BLaER1 treated with 17β-estradiol and CSF1 and Interleukin-3, amounts not matched to agents 10 nM and 100 nM (cell line): ENCODE data around the gene TBC1D4.
A peak's percentile ranks its signal among the peaks of the same experiment; 100 is the strongest.
"Not testable (repeated sequence)": the region's sequence is repeated elsewhere in the genome, so short reads cannot be mapped to it uniquely, and the experiment has no call there.

Experiments
- H3K27ac ChIP-seq, 11 experiments: shearing (Covaris generic); formaldehyde crosslinking; 2 replicates each; pipeline ENCODE4 v1.8.1; 2022
- H3K27me3 ChIP-seq, 11 experiments: shearing (Covaris generic); formaldehyde crosslinking; 2 replicates each; pipeline ENCODE4 v1.8.1; 2022
- H3K36me3 ChIP-seq, 11 experiments: shearing (Covaris generic); formaldehyde crosslinking; 2 replicates each; pipeline ENCODE4 v1.8.1; 2022
- H3K4me1 ChIP-seq, 10 experiments: shearing (Covaris generic); formaldehyde crosslinking; 2 replicates each; pipeline ENCODE4 v1.8.1; 2022
- H3K4me2 ChIP-seq, 11 experiments: shearing (Covaris generic); formaldehyde crosslinking; 2 replicates each; pipeline ENCODE4 v1.8.1; 2022
- H3K4me3 ChIP-seq, 10 experiments: shearing (Covaris generic); formaldehyde crosslinking; 2 replicates each; pipeline ENCODE4 v1.8.1; 2022
- H3K9ac ChIP-seq, 11 experiments: shearing (Covaris generic); formaldehyde crosslinking; 2 replicates each; pipeline ENCODE4 v1.8.1; 2022
- H3K9me3 ChIP-seq, 11 experiments: shearing (Covaris generic); formaldehyde crosslinking; replicated peaks in 1 of 11; 2 replicates each; pipeline ENCODE4 v1.8.1; 2022
- H4K20me1 ChIP-seq, 11 experiments: shearing (Covaris generic); formaldehyde crosslinking; 2 replicates each; pipeline ENCODE4 v1.8.1; 2022
- Cebpa-rat ChIP-seq, 11 experiments: shearing (Covaris generic); IDR thresholded peaks; 2 replicates each; pipeline ENCODE4 v1.8.1; 2022

Gene TBC1D4

GRCh38 chr13:75316427-75316826 lies 165.5 kb downstream of the TBC1D4 start:
- peak overlapping the region in 5 of 11 experiments; percentile 18 to 54 (median 49); a peak in 8 of 22 replicates for H3K4me2 ChIP-seq
- peak in 1 of 11 experiments; percentile 14; a peak in 1 of 22 replicates for TF ChIP-seq Cebpa-rat (IDR thresholded peaks at IDR 0.05)
- H3K9ac ChIP-seq, result no peak overlapping the region

GRCh38 chr13:75312884-75313520 lies 169.0 kb downstream of the TBC1D4 start:
- no peak overlapping the region for H3K27ac ChIP-seq
- H3K4me2 ChIP-seq, result no peak overlapping the region
- no peaks in the 10 kb centered on the region for H3K9me3 ChIP-seq
- no peaks in the 10 kb centered on the region for H4K20me1 ChIP-seq
- no peak for TF ChIP-seq Cebpa-rat (IDR thresholded peaks at IDR 0.05)
- H3K9ac ChIP-seq, result no peak overlapping the region
- peaks cover 0 to 33% (median 8%) of the 10 kb centered on the region in 10 experiments; a peak in 11 of 20 replicates for H3K4me1 ChIP-seq
- H3K27me3 ChIP-seq, result no peaks in the 10 kb centered on the region
- H3K4me3 ChIP-seq, result no peak overlapping the region
- H3K36me3 ChIP-seq, result peaks cover 21 to 43% (median 30%) of the 10 kb centered on the region in 11 experiments; a peak in 20 of 22 replicates

More at GRCh38 chr13:75316427-75316826, 165.5 kb downstream of the TBC1D4 start:
- Histone ChIP-seq H4K20me1 (no peaks in the 10 kb centered on the region), H3K4me3 (no peak overlapping the region), H3K9me3 (no peaks in the 10 kb centered on the region), H3K36me3 (peaks cover 9 to 32% (median 20%) of the 10 kb centered on the region in 11 experiments; a peak in 17 of 22 replicates), H3K4me1 (peaks cover 0 to 39% (median 9%) of the 10 kb centered on the region in 10 experiments; a peak in 11 of 20 replicates), H3K27me3 (no peaks in the 10 kb centered on the region), H3K27ac (0 out of 22 replicates have a peak overlapping the region, but pooled peaks of 1 of the 11 experiments have one; percentile 2)

GRCh38 chr13:75309981-75310580 lies 171.9 kb downstream of the TBC1D4 start:
- no peak for TF ChIP-seq Cebpa-rat (IDR thresholded peaks at IDR 0.05)
- no peak overlapping the region for H3K4me3 ChIP-seq
- H3K9me3 ChIP-seq, result peaks cover 0 to 3% (median under 1%) of the 10 kb centered on the region in 11 experiments; a peak in 10 of 22 replicates
- no peaks in the 10 kb centered on the region for H4K20me1 ChIP-seq
- H3K4me1 ChIP-seq, result peaks cover 0 to 21% (median 3%) of the 10 kb centered on the region in 10 experiments; a peak in 6 of 20 replicates
- no peak overlapping the region for H3K9ac ChIP-seq
- no peak overlapping the region for H3K27ac ChIP-seq
- H3K36me3 ChIP-seq, result peaks cover 22 to 66% (median 46%) of the 10 kb centered on the region in 11 experiments; a peak in 21 of 22 replicates
- H3K27me3 ChIP-seq, result no peaks in the 10 kb centered on the region
- H3K4me2 ChIP-seq, result peak overlapping the region in 1 of 11 experiments; percentile 35; a peak in 1 of 22 replicates

- Histone ChIP-seq H3K4me1 (peaks cover 0 to 21% (median 2%) of the 10 kb centered on the region in 10 experiments; a peak in 6 of 20 replicates), H3K36me3 (peaks cover 24 to 79% (median 59%) of the 10 kb centered on the region in 11 experiments; a peak in 21 of 22 replicates), H3K9ac (no peak overlapping the region), H3K4me3 (no peak overlapping the region), H3K9me3 (peaks cover 0 to 10% (median 5%) of the 10 kb centered on the region in 11 experiments; a peak in 11 of 22 replicates), H4K20me1 (no peaks in the 10 kb centered on the region), H3K4me2 (no peak overlapping the region), H3K27ac (no peak overlapping the region), H3K27me3 (no peaks in the 10 kb centered on the region)
- no peak for TF ChIP-seq Cebpa-rat (IDR thresholded peaks at IDR 0.05)
These were observed 173.7 kb downstream of the TBC1D4 start for GRCh38 chr13:75308222-75308621.

- no peak for TF ChIP-seq Cebpa-rat (IDR thresholded peaks at IDR 0.05)
- Histone ChIP-seq H3K4me2 (no peak overlapping the region), H3K27me3 (no peaks in the 10 kb centered on the region), H4K20me1 (no peaks in the 10 kb centered on the region), H3K36me3 (peaks cover 21 to 82% (median 60%) of the 10 kb centered on the region in 11 experiments; a peak in 21 of 22 replicates), H3K27ac (no peak overlapping the region), H3K4me3 (no peak overlapping the region), H3K9me3 (peaks cover 0 to 10% (median 5%) of the 10 kb centered on the region in 11 experiments; a peak in 11 of 22 replicates), H3K4me1 (peaks cover 0 to 21% (median 0%) of the 10 kb centered on the region in 10 experiments; a peak in 6 of 20 replicates), H3K9ac (no peak overlapping the region)
These were observed 174.5 kb downstream of the TBC1D4 start for GRCh38 chr13:75307370-75307949.

- not testable (repeated sequence) for H3K4me2 ChIP-seq, H3K4me3 ChIP-seq, H3K27me3 ChIP-seq, H3K9ac ChIP-seq, H3K9me3 ChIP-seq, H4K20me1 ChIP-seq, H3K27ac ChIP-seq
- H3K4me1 ChIP-seq, result peaks cover 0 to 21% (median 0%) of the 10 kb centered on the region in 10 experiments; a peak in 6 of 20 replicates
- peaks cover 22 to 82% (median 60%) of the 10 kb centered on the region in 11 experiments; a peak in 21 of 22 replicates for H3K36me3 ChIP-seq
These were observed 175.0 kb downstream of the TBC1D4 start for GRCh38 chr13:75306967-75307366.

GRCh38 chr13:75305059-75305458 lies 176.9 kb downstream of the TBC1D4 start:
- Histone ChIP-seq H3K27ac (no peak overlapping the region), H3K4me1 (peaks cover 0 to 24% (median 0%) of the 10 kb centered on the region in 10 experiments; a peak in 6 of 20 replicates), H3K4me3 (no peak overlapping the region), H3K9me3 (peaks cover 0 to 10% (median 5%) of the 10 kb centered on the region in 11 experiments; a peak in 11 of 22 replicates), H3K4me2 (no peak overlapping the region), H3K36me3 (peaks cover 15 to 72% (median 49%) of the 10 kb centered on the region in 11 experiments; a peak in 20 of 22 replicates), H3K27me3 (no peaks in the 10 kb centered on the region), H4K20me1 (no peaks in the 10 kb centered on the region), H3K9ac (no peak overlapping the region)
- no peak for TF ChIP-seq Cebpa-rat (IDR thresholded peaks at IDR 0.05)

GRCh38 chr13:75303263-75303662 lies 178.7 kb downstream of the TBC1D4 start:
- Histone ChIP-seq H3K27ac (no peak overlapping the region), H3K4me3 (no peak overlapping the region), H3K4me1 (peaks cover 0 to 22% (median 0%) of the 10 kb centered on the region in 10 experiments; a peak in 6 of 20 replicates), H4K20me1 (no peaks in the 10 kb centered on the region), H3K27me3 (no peaks in the 10 kb centered on the region), H3K36me3 (peaks cover 24 to 81% (median 59%) of the 10 kb centered on the region in 11 experiments), H3K4me2 (no peak overlapping the region), H3K9me3 (peaks cover 0 to 10% (median 5%) of the 10 kb centered on the region in 11 experiments; a peak in 11 of 22 replicates), H3K9ac (no peak overlapping the region)
- TF ChIP-seq Cebpa-rat (IDR thresholded peaks at IDR 0.05), result no peak
